IMR-90 (cell line): ENCODE measurements around the gene KCNQ2. TPM values are rescaled to one million over a fixed set of nuclear protein-coding genes. Genes with fewer than 3 reads are reported as not detected.

Experiments
- ATAC-seq: fragments of 200-7000 bp; cut with Tn5 transposase; 2 replicates; pipeline ENCODE4 v1.9.1; 2020; ENCODE audit warnings: low read depth, mild to moderate bottlenecking, moderate library complexity
- BruUV-seq: library from RNA; stranded (reverse); fragments of 400-500 nt; replicated peaks from 2 replicates; lab custom pipeline; 2021; lab: Mats Ljungman, UMichigan
- CTCF ChIA-PET: fragments of 300-600 bp; formaldehyde crosslinking; extraction: SDS; loops from one replicate; lab custom pipeline; 2021; ENCODE audit warnings: antibody characterized with exemption; lab: Yijun Ruan, JAX
- POLR2A ChIA-PET: fragments of 300-600 bp; sonication (Branson Sonifier 250); formaldehyde crosslinking; loops from one replicate; lab custom pipeline; 2022; ENCODE audit warnings: antibody characterized with exemption; ENCODE audit not compliant: unreplicated experiment; lab: Charles Lee
- DNase-seq: peaks from one replicate; pipeline ENCODE4 v3.0.0; 2013
- H2AFZ ChIP-seq: replicated peaks from 2 replicates; pipeline ENCODE3; 2013; ENCODE audit warnings: low read length, mild to moderate bottlenecking; ENCODE audit not compliant: poor library complexity
- H2AK5ac ChIP-seq: 2 replicates; pipeline ENCODE4 v1.6.1; 2013; ENCODE audit warnings: low read depth, low read length, inconsistent platforms
- H2AK9ac ChIP-seq: replicated peaks from 2 replicates; pipeline ENCODE3; 2013; ENCODE audit warnings: mild to moderate bottlenecking, low read depth, low read length, moderate library complexity; ENCODE audit not compliant: poor library complexity
- H2BK120ac ChIP-seq: 2 replicates; pipeline ENCODE4 v1.6.1; 2013; ENCODE audit warnings: low read depth, low read length, inconsistent platforms
- H2BK15ac ChIP-seq: 3 replicates; pipeline ENCODE4 v1.6.1; 2013; ENCODE audit warnings: low read depth, low read length, inconsistent platforms
- H2BK20ac ChIP-seq: 2 replicates; pipeline ENCODE4 v1.6.1; 2013; ENCODE audit warnings: low read depth, mild to moderate bottlenecking, inconsistent platforms, low read length, moderate library complexity
- H2BK5ac ChIP-seq: 2 replicates; pipeline ENCODE4 v1.6.1; 2013; ENCODE audit warnings: mild to moderate bottlenecking, low read depth, low read length, inconsistent platforms; ENCODE audit not compliant: poor library complexity, severe bottlenecking
- H3K14ac ChIP-seq: replicated peaks from 2 replicates; pipeline ENCODE4 v1.6.1; 2013; ENCODE audit warnings: low read depth, low read length, inconsistent platforms
- H3K18ac ChIP-seq: 2 replicates; pipeline ENCODE4 v1.6.1; 2013; ENCODE audit warnings: low read depth, low read length, control low read depth
- H3K23ac ChIP-seq: 2 replicates; pipeline ENCODE4 v1.6.1; 2013; ENCODE audit warnings: low read depth, low read length, inconsistent platforms
- H3K27ac ChIP-seq: 2 replicates; pipeline ENCODE4 v1.5.1; 2013; ENCODE audit warnings: mild to moderate bottlenecking, control low read depth, low read length; ENCODE audit not compliant: insufficient read depth
- H3K27me3 ChIP-seq: 2 replicates; pipeline ENCODE4 v1.6.1; 2013; ENCODE audit warnings: low read length; ENCODE audit not compliant: control insufficient read depth, insufficient read depth
- H3K36me3 ChIP-seq: 2 replicates; pipeline ENCODE4 v1.6.1; 2013; ENCODE audit warnings: low read length, mixed read lengths; ENCODE audit not compliant: control insufficient read depth, insufficient read depth
- H3K4ac ChIP-seq: 2 replicates; pipeline ENCODE4 v1.6.1; 2013; ENCODE audit warnings: low read depth, low read length, inconsistent platforms
- H3K4me1 ChIP-seq: 2 replicates; pipeline ENCODE4 v1.6.1; 2013; ENCODE audit warnings: low read length, mixed read lengths; ENCODE audit not compliant: control insufficient read depth, insufficient read depth
- H3K4me2 ChIP-seq: 2 replicates; pipeline ENCODE4 v1.6.1; 2013; ENCODE audit warnings: low read depth, mild to moderate bottlenecking, control low read depth, low read length, moderate library complexity
- H3K4me3 ChIP-seq: 2 replicates; pipeline ENCODE4 v1.5.1; 2013; ENCODE audit warnings: low read depth, mild to moderate bottlenecking, control low read depth, low read length, moderate library complexity; ENCODE audit not compliant: insufficient read depth
- H3K56ac ChIP-seq: 2 replicates; pipeline ENCODE4 v1.6.1; 2013; ENCODE audit warnings: low read length, inconsistent platforms; ENCODE audit not compliant: insufficient read depth; ENCODE audit errors: extremely low read depth
- H3K79me1 ChIP-seq, 2 experiments: 2 replicates each; pipeline ENCODE4 v1.6.1; 2013; ENCODE audit warnings: low read length in 2 of 2, inconsistent platforms in 1 of 2, low read depth in 1 of 2
- H3K9ac ChIP-seq: 2 replicates; pipeline ENCODE4 v1.6.1; 2013; ENCODE audit warnings: low read depth, low read length, control low read depth
- H3K9me1 ChIP-seq: 2 replicates; pipeline ENCODE4 v1.6.1; 2013; ENCODE audit warnings: low read length, inconsistent platforms; ENCODE audit not compliant: insufficient read depth
- H3K9me3 ChIP-seq: 2 replicates; pipeline ENCODE4 v1.6.1; 2013; ENCODE audit warnings: low read length; ENCODE audit not compliant: control insufficient read depth, insufficient read depth
- H4K20me1 ChIP-seq: 2 replicates; pipeline ENCODE4 v1.6.1; 2013; ENCODE audit warnings: low read length, inconsistent platforms; ENCODE audit not compliant: insufficient read depth
- H4K5ac ChIP-seq: 2 replicates; pipeline ENCODE4 v1.6.1; 2013; ENCODE audit warnings: mild to moderate bottlenecking, low read depth, low read length, control low read depth
- H4K8ac ChIP-seq, 2 experiments: 2 replicates each; pipeline ENCODE4 v1.6.1; 2013; ENCODE audit warnings: low read depth in 2 of 2, low read length in 2 of 2, control low read depth in 1 of 2, inconsistent platforms in 1 of 2
- H4K91ac ChIP-seq: 2 replicates; pipeline ENCODE4 v1.6.1; 2013; ENCODE audit warnings: low read depth, low read length, inconsistent platforms; ENCODE audit not compliant: insufficient read depth
- CEBPB ChIP-seq: IDR thresholded peaks from 2 replicates; pipeline ENCODE4 v1.6.1; 2012; ENCODE audit warnings: low read depth, low read length, improper control_type of control experiment
- CHD1 ChIP-seq: IDR thresholded peaks from 2 replicates; pipeline ENCODE4 v1.6.1; 2012; ENCODE audit warnings: low read depth, low read length, improper control_type of control experiment
- MAFK ChIP-seq: IDR thresholded peaks from 2 replicates; pipeline ENCODE4 v1.6.1; 2012; ENCODE audit warnings: low read depth, low read length, improper control_type of control experiment
- MAZ ChIP-seq: IDR thresholded peaks from 2 replicates; pipeline ENCODE4 v1.6.1; 2012; ENCODE audit warnings: low read depth, mild to moderate bottlenecking, low read length, improper control_type of control experiment, moderate library complexity, borderline replicate concordance
- MXI1 ChIP-seq: IDR thresholded peaks from 2 replicates; pipeline ENCODE4 v1.6.1; 2012; ENCODE audit warnings: low read depth, mild to moderate bottlenecking, low read length, moderate library complexity, borderline replicate concordance
- POLR2A ChIP-seq: IDR thresholded peaks from 2 replicates; pipeline ENCODE4 v1.6.1; 2012; ENCODE audit warnings: mild to moderate bottlenecking, low read depth, low read length
- RAD21 ChIP-seq: IDR thresholded peaks from 2 replicates; pipeline ENCODE4 v1.6.1; 2012; ENCODE audit warnings: low read length, improper control_type of control experiment
- WGBS, 2 experiments: methylation state at CpG; one replicate each; pipeline versions ENCODE4 v1.1.5 to v1.1.7; 2013; ENCODE audit warnings: missing lambda C conversion rate in 2 of 2; ENCODE audit not compliant: insufficient read length in 1 of 2; ENCODE audit errors: extremely low coverage in 2 of 2; 5-methylcytosine and 5-hydroxymethylcytosine counted together
- dilution Hi-C: fragments of 300-500 bp; cut with HindIII; formaldehyde crosslinking; loops from one replicate; pipeline ENCODE4 v1.14.3; 2018; ENCODE audit warnings: low sequenced_read_pairs; ENCODE audit not compliant: unreplicated experiment
- in situ Hi-C: fragments of 300-500 bp; cut with MboI; formaldehyde crosslinking; loops from 3 replicates; pipeline ENCODE4 v1.14.3; 2019; ENCODE audit warnings: low sequenced_read_pairs, inconsistent platforms, mixed read lengths
- intact Hi-C: fragments of 100-400 bp; cut with micrococcal nuclease; formaldehyde crosslinking; loops from 2 replicates; pipeline ENCODE4 v1.10.0; 2022
- polyA plus RNA-seq, 3 experiments: library from polyadenylated mRNA; depleted of rRNA; stranded (reverse); fragments of >200 nt; gene quantifications; 2 replicates each; pipeline ENCODE4 v1.2.3, GENCODE V29; 2012; ENCODE audit warnings: low replicate concordance in 1 of 3
- total RNA-seq: library from RNA; depleted of rRNA; stranded (reverse); fragments of >200 nt; gene quantifications from 2 replicates; pipeline ENCODE4 v1.2.3, GENCODE V29; 2012
- TF ChIP-seq, protein P1 (sequence below): fragments of 150-350 bp; IDR thresholded peaks from 2 replicates; pipeline ENCODE4 v1.6.1; 2016; ENCODE audit warnings: low read depth, mild to moderate bottlenecking, low read length, moderate library complexity, borderline replicate concordance
- TF ChIP-seq, protein P2 (sequence below): fragments of 150-350 bp; IDR thresholded peaks from 2 replicates; pipeline ENCODE4 v1.6.1; 2017; ENCODE audit warnings: mild to moderate bottlenecking, antibody characterized with exemption, low read length, low read depth

Gene KCNQ2
- total and polyA plus RNA-seq, 2 of the 4 experiments (the other 2 are of a cell fraction): 0.02 TPM; not detected in 1

DNA sequence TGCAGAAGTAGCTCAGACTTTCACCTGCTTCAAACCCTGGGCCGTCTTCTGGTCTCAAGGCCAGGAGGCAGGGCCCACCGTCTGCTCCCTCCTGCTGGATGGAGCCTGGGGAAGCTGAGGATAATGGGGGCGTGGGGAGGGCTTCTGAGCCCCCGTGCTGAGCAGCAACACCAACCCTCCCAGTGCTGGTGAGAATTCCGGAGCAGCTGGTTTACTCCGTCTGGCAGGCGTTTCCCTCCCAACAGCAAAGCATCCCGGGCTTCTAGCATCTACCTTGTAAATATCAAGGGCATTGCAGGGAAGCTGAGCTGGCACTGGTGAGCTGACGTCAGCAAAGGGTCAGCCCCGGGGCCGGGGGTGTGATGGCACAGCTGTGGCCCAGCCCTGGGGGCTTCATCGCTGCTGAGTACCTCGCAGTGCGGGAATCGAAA lies 94.5 kb downstream of the KCNQ2 start:
- Histone ChIP-seq H4K8ac (no peak overlapping the region), H4K91ac (no peak overlapping the region), H3K4me2 (no peak overlapping the region), H3K4me1 (no peaks in the 10 kb centered on the region), H3K18ac (no peak overlapping the region), H3K36me3 (no peaks in the 10 kb centered on the region), H3K79me1 (no peaks in the 10 kb centered on the region), H2AFZ (no peak overlapping the region), H3K27me3 (peaks cover 43% of the 10 kb centered on the region), H3K14ac (no peak overlapping the region), H3K4me3 (no peak overlapping the region), H3K9me3 (0 out of 2 replicates have a peak, but pooled peaks cover 1% of the 10 kb centered on the region), H2BK120ac (no peak overlapping the region), H2AK9ac (no peak overlapping the region), H3K27ac (no peak overlapping the region), H2BK5ac (no peak overlapping the region), H2BK15ac (no peak overlapping the region), H2BK20ac (no peak overlapping the region), H3K23ac (no peak overlapping the region), H3K56ac (no peak overlapping the region), H3K9ac (no peak overlapping the region), H4K5ac (no peak overlapping the region), H2AK5ac (no peak overlapping the region), H3K4ac (no peak overlapping the region), H4K20me1 (no peaks in the 10 kb centered on the region; the same call in 1 of the 2 replicates), H3K9me1 (no peaks in the 10 kb centered on the region)
- TF ChIP-seq MXI1 (no peak), MAFK (no peak), CEBPB (no peak), CHD1 (no peak), RAD21 (no peak), POLR2A (no peak), MAZ (no peak)
- TF ChIP-seq, protein P1, sequence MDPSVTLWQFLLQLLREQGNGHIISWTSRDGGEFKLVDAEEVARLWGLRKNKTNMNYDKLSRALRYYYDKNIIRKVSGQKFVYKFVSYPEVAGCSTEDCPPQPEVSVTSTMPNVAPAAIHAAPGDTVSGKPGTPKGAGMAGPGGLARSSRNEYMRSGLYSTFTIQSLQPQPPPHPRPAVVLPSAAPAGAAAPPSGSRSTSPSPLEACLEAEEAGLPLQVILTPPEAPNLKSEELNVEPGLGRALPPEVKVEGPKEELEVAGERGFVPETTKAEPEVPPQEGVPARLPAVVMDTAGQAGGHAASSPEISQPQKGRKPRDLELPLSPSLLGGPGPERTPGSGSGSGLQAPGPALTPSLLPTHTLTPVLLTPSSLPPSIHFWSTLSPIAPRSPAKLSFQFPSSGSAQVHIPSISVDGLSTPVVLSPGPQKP: no peak
- TF ChIP-seq, protein P2, sequence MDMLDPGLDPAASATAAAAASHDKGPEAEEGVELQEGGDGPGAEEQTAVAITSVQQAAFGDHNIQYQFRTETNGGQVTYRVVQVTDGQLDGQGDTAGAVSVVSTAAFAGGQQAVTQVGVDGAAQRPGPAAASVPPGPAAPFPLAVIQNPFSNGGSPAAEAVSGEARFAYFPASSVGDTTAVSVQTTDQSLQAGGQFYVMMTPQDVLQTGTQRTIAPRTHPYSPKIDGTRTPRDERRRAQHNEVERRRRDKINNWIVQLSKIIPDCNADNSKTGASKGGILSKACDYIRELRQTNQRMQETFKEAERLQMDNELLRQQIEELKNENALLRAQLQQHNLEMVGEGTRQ: no peak
- POLR2A ChIA-PET: no interaction called here
- in situ Hi-C loops: no loop called here
- intact Hi-C loops: no loop called here
- DNase-seq (no peak), ATAC-seq (no peak)
- no TSS peak for BruUV-seq
- 28% methylated on average over 5 of the region's 15 CpGs; no CpG with 5 or more reads in 1 of the 2 experiments for WGBS, 2 experiments
- dilution Hi-C loops: no loop called here
- CTCF ChIA-PET: interaction anchor here (0.9 kb wide), 1 partner anchor 69 kb away, joined by 5 read pairs; no protein-coding TSS in a partner anchor
